MM.1S (cell line): Measurements from ENCODE around the gene FBLIM1.
"Not testable (repeated sequence)": the region's sequence is repeated elsewhere in the genome, so short reads cannot be mapped to it uniquely, and the experiment has no call there.

Experiments used
- DNase-seq: peaks from one replicate; pipeline ENCODE4 v3.0.0-alpha.2; 2015
- H2AFZ ChIP-seq: fragments of 300-600 bp; sonication (generic); 2 replicates; pipeline ENCODE4 v1.6.0; 2016; ENCODE audit warnings: antibody characterized with exemption, low read length
- H3F3A ChIP-seq: fragments of 300-600 bp; sonication (generic); 2 replicates; pipeline ENCODE4 v1.6.1; 2016; ENCODE audit warnings: mild to moderate bottlenecking, antibody characterized with exemption, low read length, moderate library complexity, mixed read lengths; ENCODE audit not compliant: insufficient read depth
- H3K27ac ChIP-seq: fragments of 300-600 bp; sonication (generic); 2 replicates; pipeline ENCODE4 v1.5.1; 2016; ENCODE audit warnings: mild to moderate bottlenecking, low read length
- H3K27me3 ChIP-seq: fragments of 300-600 bp; sonication (generic); replicated peaks from 2 replicates; pipeline ENCODE4 v1.6.0; 2016; ENCODE audit warnings: low read length; ENCODE audit not compliant: insufficient read depth
- H3K36me3 ChIP-seq: fragments of 300-600 bp; sonication (generic); replicated peaks from 2 replicates; pipeline ENCODE4 v1.6.1; 2016; ENCODE audit warnings: mild to moderate bottlenecking, low read length, mixed read lengths; ENCODE audit not compliant: insufficient read depth
- H3K4me1 ChIP-seq: fragments of 300-600 bp; sonication (generic); 2 replicates; pipeline ENCODE4 v1.6.1; 2016; ENCODE audit warnings: low read length, mixed read lengths
- H3K4me2 ChIP-seq: fragments of 300-600 bp; sonication (generic); 2 replicates; pipeline ENCODE4 v1.6.0; 2016; ENCODE audit warnings: low read depth, low read length
- H3K4me3 ChIP-seq: fragments of 300-600 bp; sonication (generic); 2 replicates; pipeline ENCODE4 v1.5.1; 2016; ENCODE audit warnings: low read length, mixed read lengths
- H3K79me2 ChIP-seq: fragments of 300-600 bp; sonication (generic); 2 replicates; pipeline ENCODE4 v1.6.1; 2016; ENCODE audit warnings: mixed run types, low read length, mixed read lengths
- H3K9ac ChIP-seq: fragments of 300-600 bp; sonication (generic); 2 replicates; pipeline ENCODE4 v1.6.1; 2016; ENCODE audit warnings: low read length, mixed read lengths
- H3K9me2 ChIP-seq: fragments of 300-600 bp; sonication (generic); replicated peaks from 2 replicates; pipeline ENCODE4 v1.6.1; 2016; ENCODE audit warnings: mild to moderate bottlenecking, low read length, mixed read lengths; ENCODE audit not compliant: insufficient read depth
- H3K9me3 ChIP-seq: fragments of 300-600 bp; sonication (generic); replicated peaks from 2 replicates; pipeline ENCODE4 v1.6.1; 2016; ENCODE audit warnings: mild to moderate bottlenecking, low read length, mixed read lengths; ENCODE audit not compliant: insufficient read depth
- H4K20me1 ChIP-seq: fragments of 300-600 bp; sonication (generic); 2 replicates; pipeline ENCODE4 v1.6.1; 2016; ENCODE audit warnings: mild to moderate bottlenecking, low read length, moderate library complexity, mixed read lengths; ENCODE audit not compliant: insufficient read depth
- EZH2 ChIP-seq: fragments of 300-600 bp; sonication (generic); optimal IDR thresholded peaks from 2 replicates; pipeline ENCODE3; 2017; ENCODE audit warnings: low read depth, mild to moderate bottlenecking, antibody characterized with exemption, low read length, mixed read lengths
- EZH2phosphoT487 ChIP-seq: fragments of 300-600 bp; sonication (generic); IDR thresholded peaks from 2 replicates; pipeline ENCODE4 v1.6.1; 2018; ENCODE audit warnings: antibody characterized with exemption, low read length
- TF ChIP-seq, protein P1 (sequence below): fragments of 300-600 bp; sonication (generic); IDR thresholded peaks from 2 replicates; pipeline ENCODE4 v1.5.1; 2016; ENCODE audit warnings: antibody characterized with exemption, low read length, mixed read lengths

FBLIM1 gene

GRCh38 chr1:15820478-15820877 is 61.9 kb downstream of the FBLIM1 start:
- Histone ChIP-seq H3K9me2 (no peaks in the 10 kb centered on the region), H3K27me3 (no peaks in the 10 kb centered on the region), H4K20me1 (no peaks in the 10 kb centered on the region), H3K4me3 (no peak overlapping the region), H3K36me3 (no peaks in the 10 kb centered on the region), H3F3A (no peaks in the 10 kb centered on the region), H3K4me1 (no peaks in the 10 kb centered on the region), H3K4me2 (no peak overlapping the region), H3K9me3 (no peaks in the 10 kb centered on the region), H2AFZ (no peak overlapping the region), H3K27ac (no peak overlapping the region), H3K9ac (no peak overlapping the region), H3K79me2 (no peaks in the 10 kb centered on the region)
- no peak for DNase-seq
- TF ChIP-seq EZH2phosphoT487, result no peak
- TF ChIP-seq EZH2, result no peak
- TF ChIP-seq, protein P1, sequence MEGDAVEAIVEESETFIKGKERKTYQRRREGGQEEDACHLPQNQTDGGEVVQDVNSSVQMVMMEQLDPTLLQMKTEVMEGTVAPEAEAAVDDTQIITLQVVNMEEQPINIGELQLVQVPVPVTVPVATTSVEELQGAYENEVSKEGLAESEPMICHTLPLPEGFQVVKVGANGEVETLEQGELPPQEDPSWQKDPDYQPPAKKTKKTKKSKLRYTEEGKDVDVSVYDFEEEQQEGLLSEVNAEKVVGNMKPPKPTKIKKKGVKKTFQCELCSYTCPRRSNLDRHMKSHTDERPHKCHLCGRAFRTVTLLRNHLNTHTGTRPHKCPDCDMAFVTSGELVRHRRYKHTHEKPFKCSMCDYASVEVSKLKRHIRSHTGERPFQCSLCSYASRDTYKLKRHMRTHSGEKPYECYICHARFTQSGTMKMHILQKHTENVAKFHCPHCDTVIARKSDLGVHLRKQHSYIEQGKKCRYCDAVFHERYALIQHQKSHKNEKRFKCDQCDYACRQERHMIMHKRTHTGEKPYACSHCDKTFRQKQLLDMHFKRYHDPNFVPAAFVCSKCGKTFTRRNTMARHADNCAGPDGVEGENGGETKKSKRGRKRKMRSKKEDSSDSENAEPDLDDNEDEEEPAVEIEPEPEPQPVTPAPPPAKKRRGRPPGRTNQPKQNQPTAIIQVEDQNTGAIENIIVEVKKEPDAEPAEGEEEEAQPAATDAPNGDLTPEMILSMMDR, result no peak

GRCh38 chr1:15825800-15826199 is 67.2 kb downstream of the FBLIM1 start:
- Histone ChIP-seq H3K27ac (no peak overlapping the region), H3F3A (no peaks in the 10 kb centered on the region), H4K20me1 (no peaks in the 10 kb centered on the region), H3K4me3 (no peak overlapping the region), H3K4me2 (no peak overlapping the region), H3K27me3 (no peaks in the 10 kb centered on the region), H3K79me2 (no peaks in the 10 kb centered on the region), H2AFZ (no peak overlapping the region), H3K9me3 (no peaks in the 10 kb centered on the region), H3K4me1 (no peaks in the 10 kb centered on the region), H3K9me2 (no peaks in the 10 kb centered on the region), H3K9ac (no peak overlapping the region), H3K36me3 (no peaks in the 10 kb centered on the region)
- no peak for DNase-seq
- no peak for TF ChIP-seq EZH2phosphoT487
- TF ChIP-seq EZH2, result no peak
- TF ChIP-seq, protein P1, result no peak

- no peaks in the 10 kb centered on the region for H3K27me3 ChIP-seq
- no peaks in the 10 kb centered on the region for H3K9me2 ChIP-seq
- no peaks in the 10 kb centered on the region for H3K79me2 ChIP-seq
- H3K9me3 ChIP-seq, result no peaks in the 10 kb centered on the region
- no peaks in the 10 kb centered on the region for H3F3A ChIP-seq
- no peak overlapping the region for H3K9ac ChIP-seq
- no peaks in the 10 kb centered on the region for H3K4me1 ChIP-seq
- no peak overlapping the region for H3K4me3 ChIP-seq
- no peaks in the 10 kb centered on the region for H3K36me3 ChIP-seq
- H4K20me1 ChIP-seq, result no peaks in the 10 kb centered on the region
- TF ChIP-seq EZH2phosphoT487, result no peak
- no peak for TF ChIP-seq EZH2
- no peak for DNase-seq
- no peak overlapping the region for H3K4me2 ChIP-seq
- H3K27ac ChIP-seq, result no peak overlapping the region
- H2AFZ ChIP-seq, result no peak overlapping the region
Measured at GRCh38 chr1:15826810-15827507, 68.4 kb downstream of the FBLIM1 start.

DNA sequence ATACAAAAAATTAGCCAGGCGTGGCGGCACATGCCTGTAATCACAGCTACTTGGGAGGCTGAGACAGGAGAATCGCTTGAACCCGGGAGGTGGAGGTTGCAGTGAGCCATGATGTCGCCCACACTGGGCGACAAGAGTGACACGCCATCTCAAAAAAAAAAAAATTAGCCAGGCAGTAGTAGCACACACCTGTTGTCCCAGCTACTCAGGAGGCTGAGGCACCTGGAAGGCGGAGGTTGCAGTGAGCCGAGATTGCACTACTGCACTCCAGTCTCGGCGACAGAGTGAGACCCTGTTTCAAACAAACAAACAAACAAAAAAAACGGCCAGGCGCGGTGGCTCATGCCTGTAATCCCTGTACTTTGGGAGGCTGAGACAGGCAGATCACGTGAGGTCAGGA is 69.0 kb downstream of the FBLIM1 start:
- H3K4me1 ChIP-seq, DNase-seq, H2AFZ ChIP-seq, H3K36me3 ChIP-seq, H3K27ac ChIP-seq, H3K9me3 ChIP-seq, H3K9me2 ChIP-seq, H3K9ac ChIP-seq, H3K4me3 ChIP-seq, H3K79me2 ChIP-seq, H3K4me2 ChIP-seq, H4K20me1 ChIP-seq, H3F3A ChIP-seq, H3K27me3 ChIP-seq: not testable (repeated sequence)

DNA sequence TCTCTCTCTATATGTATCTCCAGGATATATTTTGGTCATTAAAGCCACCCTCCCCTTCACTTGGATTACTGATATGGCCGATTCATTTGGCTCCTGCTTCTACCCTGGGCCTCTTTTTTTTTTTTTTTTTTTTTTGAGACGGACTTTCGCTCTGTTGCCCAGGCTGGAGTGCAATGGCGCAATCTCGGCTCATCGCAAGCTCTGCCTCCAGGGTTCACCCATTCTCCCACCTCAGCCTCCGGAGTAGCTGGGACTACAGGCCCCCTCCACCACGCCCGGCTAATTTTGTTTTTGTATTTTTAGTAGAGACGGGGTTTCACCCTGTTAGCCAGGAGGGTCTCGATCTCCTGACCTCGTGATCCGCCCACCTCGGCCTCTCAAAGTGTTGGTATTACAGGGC is 70.3 kb downstream of the FBLIM1 start:
- not testable (repeated sequence) for H3K4me1 ChIP-seq, H3K4me3 ChIP-seq, H3K36me3 ChIP-seq, DNase-seq, H3K9ac ChIP-seq, H3K9me2 ChIP-seq, H3K9me3 ChIP-seq, H3F3A ChIP-seq, H3K27me3 ChIP-seq, H3K27ac ChIP-seq, H3K4me2 ChIP-seq, H4K20me1 ChIP-seq, H2AFZ ChIP-seq
- peaks cover 16% of the 10 kb centered on the region for H3K79me2 ChIP-seq
